Measurements from ENCODE around the gene KRT6B. TPM values are rescaled to one million over a fixed set of nuclear protein-coding genes. Genes with fewer than 3 reads are reported as not detected.

Gene KRT6B
- total RNA-seq, 1 experiment from 2014 or later, result not detected

GRCh38 chr12:52477651-52478050, 25.7 kb upstream of the KRT6B start:
- DNase-seq (ENCODE audit: low read depth, low spot score), result no peak
- ChIA-PET POLR2A (interaction anchor here (1.1 kb wide), 1 partner anchor 20 kb away, joined by 3 read pairs; no protein-coding TSS in a partner anchor), CTCF (no interaction called here)
- Histone ChIP-seq H3K27ac (ENCODE audit: low read length) (no peak overlapping the region), H3K9me3 (ENCODE audit: control insufficient read depth, insufficient read depth, low read depth, low read length) (no peaks in the 10 kb centered on the region; the same call in 1 of the 2 replicates), H3K27me3 (ENCODE audit: control insufficient read depth, insufficient read depth, low read length) (peaks cover 3% of the 10 kb centered on the region), H3K36me3 (ENCODE audit: control insufficient read depth, insufficient read depth, low read length) (no peaks in the 10 kb centered on the region), H3K4me3 (ENCODE audit: low read depth in 2 of 2, low read length in 2 of 2) (no peak overlapping the region), H3K4me1 (ENCODE audit: control insufficient read depth, insufficient read depth, low read length) (no peaks in the 10 kb centered on the region)
- no peak for ATAC-seq
- intact Hi-C loops (cut with micrococcal nuclease; ENCODE audit: unreplicated experiment), result no loop called here
- TF ChIP-seq, protein P1, sequence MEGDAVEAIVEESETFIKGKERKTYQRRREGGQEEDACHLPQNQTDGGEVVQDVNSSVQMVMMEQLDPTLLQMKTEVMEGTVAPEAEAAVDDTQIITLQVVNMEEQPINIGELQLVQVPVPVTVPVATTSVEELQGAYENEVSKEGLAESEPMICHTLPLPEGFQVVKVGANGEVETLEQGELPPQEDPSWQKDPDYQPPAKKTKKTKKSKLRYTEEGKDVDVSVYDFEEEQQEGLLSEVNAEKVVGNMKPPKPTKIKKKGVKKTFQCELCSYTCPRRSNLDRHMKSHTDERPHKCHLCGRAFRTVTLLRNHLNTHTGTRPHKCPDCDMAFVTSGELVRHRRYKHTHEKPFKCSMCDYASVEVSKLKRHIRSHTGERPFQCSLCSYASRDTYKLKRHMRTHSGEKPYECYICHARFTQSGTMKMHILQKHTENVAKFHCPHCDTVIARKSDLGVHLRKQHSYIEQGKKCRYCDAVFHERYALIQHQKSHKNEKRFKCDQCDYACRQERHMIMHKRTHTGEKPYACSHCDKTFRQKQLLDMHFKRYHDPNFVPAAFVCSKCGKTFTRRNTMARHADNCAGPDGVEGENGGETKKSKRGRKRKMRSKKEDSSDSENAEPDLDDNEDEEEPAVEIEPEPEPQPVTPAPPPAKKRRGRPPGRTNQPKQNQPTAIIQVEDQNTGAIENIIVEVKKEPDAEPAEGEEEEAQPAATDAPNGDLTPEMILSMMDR (IDR thresholded peaks at IDR 0.05), result no peak
- TF ChIP-seq POLR2AphosphoS5 (IDR thresholded peaks at IDR 0.05; ENCODE audit: low read depth, low read length) (no peak), TCF7L2 (IDR thresholded peaks at IDR 0.05; ENCODE audit: low read depth, low read length) (no peak), SIN3A (IDR thresholded peaks at IDR 0.05; ENCODE audit: borderline replicate concordance, insufficient read depth, low read depth, low read length) (no peak)
- TF ChIP-seq, protein P2, sequence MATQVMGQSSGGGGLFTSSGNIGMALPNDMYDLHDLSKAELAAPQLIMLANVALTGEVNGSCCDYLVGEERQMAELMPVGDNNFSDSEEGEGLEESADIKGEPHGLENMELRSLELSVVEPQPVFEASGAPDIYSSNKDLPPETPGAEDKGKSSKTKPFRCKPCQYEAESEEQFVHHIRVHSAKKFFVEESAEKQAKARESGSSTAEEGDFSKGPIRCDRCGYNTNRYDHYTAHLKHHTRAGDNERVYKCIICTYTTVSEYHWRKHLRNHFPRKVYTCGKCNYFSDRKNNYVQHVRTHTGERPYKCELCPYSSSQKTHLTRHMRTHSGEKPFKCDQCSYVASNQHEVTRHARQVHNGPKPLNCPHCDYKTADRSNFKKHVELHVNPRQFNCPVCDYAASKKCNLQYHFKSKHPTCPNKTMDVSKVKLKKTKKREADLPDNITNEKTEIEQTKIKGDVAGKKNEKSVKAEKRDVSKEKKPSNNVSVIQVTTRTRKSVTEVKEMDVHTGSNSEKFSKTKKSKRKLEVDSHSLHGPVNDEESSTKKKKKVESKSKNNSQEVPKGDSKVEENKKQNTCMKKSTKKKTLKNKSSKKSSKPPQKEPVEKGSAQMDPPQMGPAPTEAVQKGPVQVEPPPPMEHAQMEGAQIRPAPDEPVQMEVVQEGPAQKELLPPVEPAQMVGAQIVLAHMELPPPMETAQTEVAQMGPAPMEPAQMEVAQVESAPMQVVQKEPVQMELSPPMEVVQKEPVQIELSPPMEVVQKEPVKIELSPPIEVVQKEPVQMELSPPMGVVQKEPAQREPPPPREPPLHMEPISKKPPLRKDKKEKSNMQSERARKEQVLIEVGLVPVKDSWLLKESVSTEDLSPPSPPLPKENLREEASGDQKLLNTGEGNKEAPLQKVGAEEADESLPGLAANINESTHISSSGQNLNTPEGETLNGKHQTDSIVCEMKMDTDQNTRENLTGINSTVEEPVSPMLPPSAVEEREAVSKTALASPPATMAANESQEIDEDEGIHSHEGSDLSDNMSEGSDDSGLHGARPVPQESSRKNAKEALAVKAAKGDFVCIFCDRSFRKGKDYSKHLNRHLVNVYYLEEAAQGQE (IDR thresholded peaks at IDR 0.05; ENCODE audit: insufficient read depth in 1 of 2, low read depth in 2 of 2, low read length in 1 of 2), result no peak
- in situ Hi-C loops (cut with HindIII; ENCODE audit: low pct_unique_long_range_greater_than_20kb, low sequenced_read_pairs), result no loop called here
- BruUV-seq (replicated peaks), result no TSS peak

- no peak for ATAC-seq
- no TSS peak for BruUV-seq (replicated peaks)
- Histone ChIP-seq H3K4me3 (ENCODE audit: low read depth in 2 of 2, low read length in 2 of 2) (no peak overlapping the region), H3K27me3 (ENCODE audit: control insufficient read depth, insufficient read depth, low read length) (no peaks in the 10 kb centered on the region; the same call in 1 of the 2 replicates), H3K9me3 (ENCODE audit: control insufficient read depth, insufficient read depth, low read depth, low read length) (no peaks in the 10 kb centered on the region; the same call in 1 of the 2 replicates), H3K36me3 (ENCODE audit: control insufficient read depth, insufficient read depth, low read length) (no peaks in the 10 kb centered on the region), H3K27ac (ENCODE audit: low read length) (no peak overlapping the region), H3K4me1 (ENCODE audit: control insufficient read depth, insufficient read depth, low read length) (no peaks in the 10 kb centered on the region)
- intact Hi-C loops (cut with micrococcal nuclease; ENCODE audit: unreplicated experiment), result no loop called here
- no peak for DNase-seq (ENCODE audit: low read depth, low spot score)
- in situ Hi-C loops (cut with HindIII; ENCODE audit: low pct_unique_long_range_greater_than_20kb, low sequenced_read_pairs), result no loop called here
- TF ChIP-seq, protein P1 (IDR thresholded peaks at IDR 0.05), result no peak
- TF ChIP-seq POLR2AphosphoS5 (IDR thresholded peaks at IDR 0.05; ENCODE audit: low read depth, low read length) (no peak), SIN3A (IDR thresholded peaks at IDR 0.05; ENCODE audit: borderline replicate concordance, insufficient read depth, low read depth, low read length) (no peak)
- TF ChIP-seq, protein P2 (IDR thresholded peaks at IDR 0.05; ENCODE audit: insufficient read depth in 1 of 2, low read depth in 2 of 2, low read length in 1 of 2), result no peak
- CTCF ChIA-PET, result no interaction called here
- POLR2A ChIA-PET, result no interaction called here
Observed at GRCh38 chr12:52474212-52474611, 22.3 kb upstream of the KRT6B start.

Data from Panc1 (cell line).